Small intestine (tissue), 7 donors: Measurements from ENCODE around the gene ZNF215. TPM values are rescaled to one million over a fixed set of nuclear protein-coding genes. Genes with fewer than 3 reads are reported as not detected.

Experiments used
- DNase-seq, 2 donors: peaks; one replicate each; pipeline versions ENCODE4 v3.0.0 to v3.0.0-alpha.2; 2013
- FAIRE-seq: peaks from 2 replicates; lab custom pipeline; 2012; peaks lifted over from hg19 to GRCh38; lab: Jason Lieb, UNC
- H3K27ac ChIP-seq, 3 donors: one replicate each; pipeline ENCODE4 v1.5.1; 2013; ENCODE audit warnings: low read length in 2 of 3, mild to moderate bottlenecking in 2 of 3, control low read depth in 1 of 3, inconsistent platforms in 1 of 3, low read depth in 1 of 3, moderate library complexity in 1 of 3
- H3K27me3 ChIP-seq, 3 donors: one replicate each; pipeline ENCODE4 v1.6.1; 2013; ENCODE audit warnings: low read length in 3 of 3, inconsistent platforms in 1 of 3; ENCODE audit not compliant: control insufficient read depth in 3 of 3, insufficient read depth in 3 of 3
- H3K36me3 ChIP-seq, 3 donors: one replicate each; pipeline ENCODE4 v1.6.1; 2013; ENCODE audit warnings: low read length in 3 of 3, inconsistent platforms in 1 of 3, low read depth in 1 of 3, mild to moderate bottlenecking in 1 of 3, moderate library complexity in 1 of 3; ENCODE audit not compliant: control insufficient read depth in 3 of 3, insufficient read depth in 2 of 3
- H3K4me1 ChIP-seq, 3 donors: one replicate each; pipeline ENCODE4 v1.6.1; 2013; ENCODE audit warnings: low read length in 2 of 3, inconsistent platforms in 1 of 3, low read depth in 1 of 3, mild to moderate bottlenecking in 1 of 3, moderate library complexity in 1 of 3; ENCODE audit not compliant: control insufficient read depth in 3 of 3, insufficient read depth in 2 of 3
- H3K4me3 ChIP-seq, 3 donors: one replicate each; pipeline ENCODE4 v1.5.1; 2013; ENCODE audit warnings: low read length in 3 of 3, control low read depth in 1 of 3, inconsistent platforms in 1 of 3, low read depth in 1 of 3, mild to moderate bottlenecking in 1 of 3, moderate library complexity in 1 of 3
- H3K9me3 ChIP-seq, 2 donors: one replicate each; pipeline ENCODE4 v1.6.1; 2013; ENCODE audit warnings: low read depth in 1 of 2, low read length in 1 of 2; ENCODE audit not compliant: control insufficient read depth in 2 of 2, insufficient read depth in 1 of 2
- WGBS, 3 donors: extraction: QIAGEN DNeasy Blood & Tissue Kit; methylation state at CpG; one replicate each; pipeline ENCODE4 v1.1.7; 2013; 5-methylcytosine and 5-hydroxymethylcytosine counted together
- polyA plus RNA-seq, 4 donors: library from polyadenylated mRNA; stranded (reverse) in 3 of 4; unstranded in 1 of 4; fragments of 200-250 nt in 3 of 4; fragments of 120-200 nt in 1 of 4; gene quantifications; one replicate each; pipeline versions ENCODE4 v1.2.1 to v1.2.3, GENCODE V29; 2013
- donor health status: healthy with polysubstance abuse.
- donor health status: control.
- donor health status: control.
- donor health status: Bipolar disorder and iron deficiency.
- donor health status: healthy.

ZNF215 gene
- polyA plus RNA-seq, 4 donors = 0.45 to 7.1 (median 1.4) TPM

DNA sequence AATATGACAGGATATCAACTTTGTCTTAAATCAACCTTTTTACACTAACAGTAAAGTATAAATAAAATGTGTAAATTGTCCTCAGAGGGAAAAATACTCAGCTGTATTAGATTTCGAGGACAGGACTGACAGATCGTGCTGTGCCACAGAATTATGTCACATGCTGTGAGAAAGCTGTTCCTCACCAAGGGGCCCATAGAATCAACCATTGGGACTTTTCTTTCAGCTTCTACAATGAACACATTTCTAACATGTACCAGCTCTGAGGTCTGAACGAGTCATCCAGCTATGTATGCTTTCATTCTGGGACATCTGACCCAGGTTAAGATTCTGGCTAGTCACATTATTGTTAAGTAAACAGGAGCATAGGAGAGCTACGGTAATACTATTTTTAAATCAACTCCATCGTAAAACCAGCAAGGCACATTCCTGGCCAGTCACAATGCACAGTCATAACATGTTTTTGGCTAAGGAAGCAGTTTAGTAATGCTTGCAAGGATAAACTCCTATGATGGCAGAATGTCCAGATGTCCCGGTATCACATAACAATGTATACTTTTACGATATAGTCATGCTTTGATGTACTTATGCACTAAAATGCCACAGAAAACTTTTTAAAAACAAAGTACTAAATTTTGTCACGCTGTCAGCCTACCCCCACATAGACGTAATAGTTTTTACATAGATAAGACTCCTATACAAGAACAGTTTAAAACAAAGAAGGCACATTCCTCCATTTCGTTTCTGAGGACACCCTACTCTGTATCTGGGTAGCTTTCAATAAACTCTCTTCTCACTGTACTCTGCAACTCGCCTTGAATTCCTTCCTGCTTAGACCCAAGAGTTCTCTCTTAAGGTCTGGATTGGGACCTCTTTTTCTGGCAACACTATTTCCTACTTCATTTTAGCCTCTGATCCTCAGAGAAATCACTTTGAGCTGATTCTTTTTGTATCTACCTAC, 66.5 kb downstream of the ZNF215 start:
- Histone ChIP-seq H3K27me3 (no peaks in the 10 kb centered on the region), H3K9me3 (no peaks in the 10 kb centered on the region), H3K27ac (no peak overlapping the region), H3K36me3 (no peaks in the 10 kb centered on the region), H3K4me1 (no peaks in the 10 kb centered on the region), H3K4me3 (no peak overlapping the region)
- DNase-seq = no peak
- no peak for FAIRE-seq
- 49 to 54% (median 52%) methylated on average over 11 of the region's 11 CpGs for WGBS, 3 donors

DNA sequence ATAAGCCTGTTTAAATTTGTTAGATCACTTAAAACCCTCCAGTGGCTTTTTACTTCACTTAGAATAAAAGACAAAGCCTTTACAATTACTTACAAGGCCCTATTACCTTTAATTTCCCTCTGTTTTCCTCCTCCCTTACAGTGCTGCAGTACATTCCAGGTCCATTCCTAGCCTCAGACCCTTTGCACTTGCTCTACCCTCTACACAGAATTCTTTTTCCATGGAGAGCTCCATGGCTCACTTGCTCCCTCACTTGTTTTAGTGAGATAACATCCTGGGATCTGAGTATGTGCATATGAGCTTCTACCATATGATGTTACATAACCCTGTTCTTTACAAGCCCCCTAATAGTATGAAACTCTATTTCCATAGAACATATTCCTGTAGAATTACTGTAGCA, 69.5 kb downstream of the ZNF215 start:
- H3K27me3 ChIP-seq = no peaks in the 10 kb centered on the region
- no peak for DNase-seq

DNA sequence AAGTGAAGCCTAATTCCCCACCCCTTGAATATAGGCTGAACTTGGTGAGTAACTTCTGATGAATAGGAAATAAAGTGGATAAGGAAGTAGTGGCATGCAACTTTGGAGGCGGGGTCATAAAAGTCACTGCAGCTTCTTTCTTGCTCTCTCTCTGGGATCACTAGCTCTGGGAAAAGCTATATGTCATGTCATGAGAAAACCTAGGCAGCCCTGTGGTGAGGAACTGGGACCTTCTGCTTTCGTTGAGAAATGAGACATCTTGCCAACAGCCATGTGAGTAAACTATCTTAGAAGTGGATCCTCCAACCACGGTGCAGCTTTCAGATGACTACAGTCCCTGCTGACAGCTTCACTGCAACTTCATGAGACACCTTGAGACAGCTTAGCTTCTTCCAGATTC, 78.3 kb downstream of the ZNF215 start:
- Histone ChIP-seq H3K9me3 (peaks cover 0 to 12% of the 10 kb centered on the region in 2 donors), H3K4me3 (no peak overlapping the region), H3K36me3 (peaks cover 0 to 4% (median 2%) of the 10 kb centered on the region in 3 donors), H3K27me3 (no peaks in the 10 kb centered on the region), H3K4me1 (no peaks in the 10 kb centered on the region), H3K27ac (no peak overlapping the region)
- 37 to 58% (median 41%) methylated on average over 3 of the region's 3 CpGs for WGBS, 3 donors
- no peak for FAIRE-seq
- DNase-seq = peak; percentile 13 to 19

More for the DNA sequence above, 69.5 kb downstream of the ZNF215 start:
- Histone ChIP-seq H3K4me1 (no peaks in the 10 kb centered on the region), H3K4me3 (no peak overlapping the region), H3K9me3 (peaks cover 0 to 5% of the 10 kb centered on the region in 2 donors), H3K36me3 (peaks cover 0 to 4% (median 0%) of the 10 kb centered on the region in 3 donors), H3K27ac (no peak overlapping the region)
- no peak for FAIRE-seq

Other genes with a start within 250 kb of the ZNF215 start
- gene MRPL17, start 243.1 kb upstream of the ZNF215 start, polyA plus RNA-seq = 10 to 100 TPM; 17.8 to 64.5 (median 34.2) TPM
- under 1 TPM in 2 of 4 donors, not detected in 2; 0.07 to 0.09 TPM for gene OR2AG2, start 154.4 kb upstream of the ZNF215 start, polyA plus RNA-seq
- gene OR2AG1, start 143.4 kb upstream of the ZNF215 start, polyA plus RNA-seq = under 1 TPM in 1 of 4 donors, not detected in 3; 0.01 TPM
- gene OR6A2, start 126.7 kb upstream of the ZNF215 start, polyA plus RNA-seq = under 1 TPM in 1 of 4 donors, not detected in 3; 0.03 TPM
- gene OR10A5, start 80.7 kb upstream of the ZNF215 start, polyA plus RNA-seq = not detected
- gene OR10A2, start 63.4 kb upstream of the ZNF215 start, polyA plus RNA-seq = under 1 TPM in 1 of 4 donors, not detected in 3; 0.03 TPM
- not detected for gene OR10A4, start 49.8 kb upstream of the ZNF215 start, polyA plus RNA-seq
- gene OR2D2, start 33.9 kb upstream of the ZNF215 start, polyA plus RNA-seq = not detected
- gene OR2D3, start 5.4 kb upstream of the ZNF215 start, polyA plus RNA-seq = not detected
- 1 to 10 TPM in 1 of 4 donors, under 1 TPM in 2, not detected in 1; 0.27 to 6.8 (median 0.97) TPM for gene ZNF214, start 93.9 kb downstream of the ZNF215 start, polyA plus RNA-seq
- gene NLRP14, start 94.1 kb downstream of the ZNF215 start, polyA plus RNA-seq = under 1 TPM in 2 of 4 donors, not detected in 2; 0.03 to 0.97 TPM
- gene RBMXL2, start 162.6 kb downstream of the ZNF215 start, polyA plus RNA-seq = under 1 TPM in 2 of 4 donors, not detected in 2; 0.06 to 0.47 TPM